MG63 (cell line): ENCODE measurements around the gene TUNAR. TPM values are rescaled to one million over a fixed set of nuclear protein-coding genes. Genes with fewer than 3 reads are reported as not detected.

ENCODE experiments used
- DNase-seq: peaks from one replicate; pipeline ENCODE4 v3.0.0-alpha.2; 2020
- H3K27me3 ChIP-seq: fragments of 250-450 bp; sonication (Bioruptor Pico); 2 replicates; pipeline ENCODE4 v1.5.1; 2020; ENCODE audit warnings: mild to moderate bottlenecking, moderate library complexity
- H3K36me3 ChIP-seq: fragments of 250-450 bp; sonication (Bioruptor Pico); 2 replicates; pipeline ENCODE4 v1.5.1; 2020; ENCODE audit warnings: mild to moderate bottlenecking, moderate library complexity
- H3K4me3 ChIP-seq: fragments of 250-450 bp; sonication (Bioruptor Pico); 2 replicates; pipeline ENCODE4 v1.5.1; 2020; ENCODE audit warnings: mild to moderate bottlenecking, moderate library complexity
- H3K9me3 ChIP-seq: fragments of 250-450 bp; sonication (Bioruptor Pico); 2 replicates; pipeline ENCODE4 v1.5.1; 2020; ENCODE audit warnings: mild to moderate bottlenecking, moderate library complexity
- total RNA-seq: library from RNA; depleted of rRNA; stranded (reverse); fragments of >200 nt; shearing (Covaris generic); gene quantifications from 2 replicates; pipeline ENCODE4 v1.2.3, GENCODE V29; 2014; ENCODE audit warnings: low replicate concordance

TUNAR gene
- total RNA-seq, 1 experiment from 2014 or later: not detected

GRCh38 chr14:95858893-95859292, 17.7 kb upstream of the TUNAR start:
- no peak for DNase-seq
- no peaks in the 10 kb centered on the region for H3K36me3 ChIP-seq
- H3K9me3 ChIP-seq: no peaks in the 10 kb centered on the region
- H3K4me3 ChIP-seq: no peak overlapping the region
- no peaks in the 10 kb centered on the region for H3K27me3 ChIP-seq

GRCh38 chr14:95862243-95862642, 14.4 kb upstream of the TUNAR start:
- no peaks in the 10 kb centered on the region for H3K27me3 ChIP-seq
- no peaks in the 10 kb centered on the region for H3K36me3 ChIP-seq
- no peak for DNase-seq
- no peak overlapping the region for H3K4me3 ChIP-seq
- H3K9me3 ChIP-seq: no peaks in the 10 kb centered on the region

- H3K27me3 ChIP-seq: no peaks in the 10 kb centered on the region
- DNase-seq: no peak
- no peak overlapping the region for H3K4me3 ChIP-seq
- H3K36me3 ChIP-seq: no peaks in the 10 kb centered on the region
- no peaks in the 10 kb centered on the region for H3K9me3 ChIP-seq
Observed at GRCh38 chr14:95863295-95863694, 13.3 kb upstream of the TUNAR start.

- Histone ChIP-seq H3K4me3 (no peak overlapping the region), H3K9me3 (no peaks in the 10 kb centered on the region), H3K27me3 (no peaks in the 10 kb centered on the region), H3K36me3 (no peaks in the 10 kb centered on the region)
- DNase-seq: no peak
Observed at GRCh38 chr14:95869776-95870175, 6.9 kb upstream of the TUNAR start.

GRCh38 chr14:95870772-95871171, 5.9 kb upstream of the TUNAR start:
- H3K36me3 ChIP-seq: no peaks in the 10 kb centered on the region

GRCh38 chr14:95871531-95871930, 5.1 kb upstream of the TUNAR start:
- peaks cover 4% of the 10 kb centered on the region for H3K27me3 ChIP-seq
- no peak overlapping the region for H3K4me3 ChIP-seq
- H3K9me3 ChIP-seq: no peaks in the 10 kb centered on the region
- H3K36me3 ChIP-seq: no peaks in the 10 kb centered on the region
- DNase-seq: no peak

More at GRCh38 chr14:95870772-95871171, 5.9 kb upstream of the TUNAR start:
- Histone ChIP-seq H3K4me3 (no peak overlapping the region), H3K9me3 (no peaks in the 10 kb centered on the region), H3K27me3 (peaks cover 3% of the 10 kb centered on the region)
- DNase-seq: no peak

- H3K36me3 ChIP-seq: no peaks in the 10 kb centered on the region
- H3K27me3 ChIP-seq: peaks cover 4% of the 10 kb centered on the region
- no peaks in the 10 kb centered on the region for H3K9me3 ChIP-seq
- no peak overlapping the region for H3K4me3 ChIP-seq
- no peak for DNase-seq
Observed at GRCh38 chr14:95872777-95873176, 3.9 kb upstream of the TUNAR start.

GRCh38 chr14:95875831-95876760, 536 bp upstream of the TUNAR start:
- Histone ChIP-seq H3K27me3 (peaks cover 4% of the 10 kb centered on the region), H3K36me3 (no peaks in the 10 kb centered on the region), H3K4me3 (peak overlapping the region; percentile 31), H3K9me3 (no peaks in the 10 kb centered on the region)
- no peak for DNase-seq

GRCh38 chr14:95877633-95878032, 1.0 kb downstream of the TUNAR start:
- Histone ChIP-seq H3K27me3 (peaks cover 4% of the 10 kb centered on the region), H3K36me3 (no peaks in the 10 kb centered on the region), H3K9me3 (no peaks in the 10 kb centered on the region), H3K4me3 (no peak overlapping the region)
- DNase-seq: no peak

- Histone ChIP-seq H3K9me3 (no peaks in the 10 kb centered on the region), H3K4me3 (no peak overlapping the region), H3K36me3 (no peaks in the 10 kb centered on the region), H3K27me3 (no peaks in the 10 kb centered on the region)
- DNase-seq: no peak
Observed at GRCh38 chr14:95884377-95884776, 7.7 kb downstream of the TUNAR start.

- Histone ChIP-seq H3K4me3 (no peak overlapping the region), H3K36me3 (no peaks in the 10 kb centered on the region), H3K9me3 (no peaks in the 10 kb centered on the region), H3K27me3 (no peaks in the 10 kb centered on the region)
- DNase-seq: no peak
Observed at GRCh38 chr14:95885278-95885677, 8.6 kb downstream of the TUNAR start.

- Histone ChIP-seq H3K9me3 (no peaks in the 10 kb centered on the region), H3K27me3 (no peaks in the 10 kb centered on the region), H3K36me3 (no peaks in the 10 kb centered on the region), H3K4me3 (no peak overlapping the region)
- peak; percentile 72 for DNase-seq
Observed at GRCh38 chr14:95885866-95886265, 9.2 kb downstream of the TUNAR start.

- H3K4me3 ChIP-seq: no peak overlapping the region
Observed at GRCh38 chr14:95886366-95887056, 9.9 kb downstream of the TUNAR start.

GRCh38 chr14:95887351-95887750, 10.7 kb downstream of the TUNAR start:
- H3K4me3 ChIP-seq: no peak overlapping the region
- no peaks in the 10 kb centered on the region for H3K27me3 ChIP-seq
- no peak for DNase-seq
- no peaks in the 10 kb centered on the region for H3K36me3 ChIP-seq
- no peaks in the 10 kb centered on the region for H3K9me3 ChIP-seq

More at GRCh38 chr14:95886366-95887056, 9.9 kb downstream of the TUNAR start:
- H3K9me3 ChIP-seq: no peaks in the 10 kb centered on the region
- DNase-seq: no peak
- no peaks in the 10 kb centered on the region for H3K27me3 ChIP-seq
- no peaks in the 10 kb centered on the region for H3K36me3 ChIP-seq

GRCh38 chr14:95889236-95889979, 12.8 kb downstream of the TUNAR start:
- Histone ChIP-seq H3K9me3 (no peaks in the 10 kb centered on the region), H3K36me3 (no peaks in the 10 kb centered on the region), H3K27me3 (no peaks in the 10 kb centered on the region), H3K4me3 (no peak overlapping the region)
- DNase-seq: no peak

- no peaks in the 10 kb centered on the region for H3K9me3 ChIP-seq
- no peaks in the 10 kb centered on the region for H3K27me3 ChIP-seq
- no peaks in the 10 kb centered on the region for H3K36me3 ChIP-seq
- peak; percentile 83 for DNase-seq
- H3K4me3 ChIP-seq: no peak overlapping the region
Observed at GRCh38 chr14:95891742-95892141, 15.1 kb downstream of the TUNAR start.

- H3K9me3 ChIP-seq: no peaks in the 10 kb centered on the region
Observed at GRCh38 chr14:95892142-95892541, 15.5 kb downstream of the TUNAR start.

More at GRCh38 chr14:95892142-95892541, 15.5 kb downstream of the TUNAR start:
- peak; percentile 4 for DNase-seq
- H3K36me3 ChIP-seq: no peaks in the 10 kb centered on the region
- no peaks in the 10 kb centered on the region for H3K27me3 ChIP-seq
- no peak overlapping the region for H3K4me3 ChIP-seq
